ENCODE data around the gene RUVBL1.
A peak's percentile ranks its signal among the peaks of the same experiment; 100 is the strongest.

Gene RUVBL1

GRCh38 chr3:128131897-128132646 is 8.5 kb upstream of the RUVBL1 start:
- no peak for DNase-seq

DNA sequence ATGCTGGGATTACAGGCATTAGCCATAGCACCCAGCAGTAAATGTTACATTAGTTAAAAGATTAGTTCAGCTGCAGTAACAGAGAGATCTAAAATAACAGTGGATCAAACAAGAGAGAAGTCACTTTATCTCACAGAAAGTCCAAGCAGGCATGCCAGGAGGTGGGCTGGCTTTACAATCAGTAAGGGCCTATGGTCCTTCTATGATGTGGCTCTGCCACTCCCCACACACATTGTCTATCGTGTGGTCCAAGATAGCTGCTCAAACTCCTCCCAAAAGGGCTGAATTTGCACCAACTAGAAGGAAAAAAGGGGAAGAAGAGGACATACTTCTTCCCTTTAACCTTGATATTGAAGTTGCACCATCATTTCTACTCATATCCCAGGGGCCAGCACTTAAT is 4.6 kb upstream of the RUVBL1 start:
- DNase-seq, result no peak

- DNase-seq, result no peak
Observed at GRCh38 chr3:128127236-128127635, 3.6 kb upstream of the RUVBL1 start.

DNA sequence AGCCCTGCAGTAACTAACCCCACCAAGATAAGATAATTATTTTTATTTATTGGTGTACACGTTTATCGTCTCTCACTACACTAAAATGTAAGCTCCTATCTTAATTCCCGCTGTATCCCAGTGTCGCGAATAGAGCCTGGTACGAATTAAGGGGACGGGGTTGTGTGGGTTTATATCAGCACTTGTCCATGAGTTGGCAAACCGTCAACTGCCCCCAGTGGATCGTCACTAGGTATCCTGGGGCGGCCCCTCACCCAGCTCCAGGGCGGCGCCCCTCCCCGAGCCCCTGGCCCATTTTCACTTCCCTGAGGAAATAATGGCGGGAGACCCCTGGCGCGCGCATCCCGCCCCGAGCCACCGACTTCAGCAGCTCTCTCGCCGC is 465 bp downstream of the RUVBL1 start:
- DNase-seq, result peak in 1 of 4 experiments; percentile 31

GRCh38 chr3:128122013-128122412 is 1.6 kb downstream of the RUVBL1 start:
- DNase-seq, result no peak

DNA sequence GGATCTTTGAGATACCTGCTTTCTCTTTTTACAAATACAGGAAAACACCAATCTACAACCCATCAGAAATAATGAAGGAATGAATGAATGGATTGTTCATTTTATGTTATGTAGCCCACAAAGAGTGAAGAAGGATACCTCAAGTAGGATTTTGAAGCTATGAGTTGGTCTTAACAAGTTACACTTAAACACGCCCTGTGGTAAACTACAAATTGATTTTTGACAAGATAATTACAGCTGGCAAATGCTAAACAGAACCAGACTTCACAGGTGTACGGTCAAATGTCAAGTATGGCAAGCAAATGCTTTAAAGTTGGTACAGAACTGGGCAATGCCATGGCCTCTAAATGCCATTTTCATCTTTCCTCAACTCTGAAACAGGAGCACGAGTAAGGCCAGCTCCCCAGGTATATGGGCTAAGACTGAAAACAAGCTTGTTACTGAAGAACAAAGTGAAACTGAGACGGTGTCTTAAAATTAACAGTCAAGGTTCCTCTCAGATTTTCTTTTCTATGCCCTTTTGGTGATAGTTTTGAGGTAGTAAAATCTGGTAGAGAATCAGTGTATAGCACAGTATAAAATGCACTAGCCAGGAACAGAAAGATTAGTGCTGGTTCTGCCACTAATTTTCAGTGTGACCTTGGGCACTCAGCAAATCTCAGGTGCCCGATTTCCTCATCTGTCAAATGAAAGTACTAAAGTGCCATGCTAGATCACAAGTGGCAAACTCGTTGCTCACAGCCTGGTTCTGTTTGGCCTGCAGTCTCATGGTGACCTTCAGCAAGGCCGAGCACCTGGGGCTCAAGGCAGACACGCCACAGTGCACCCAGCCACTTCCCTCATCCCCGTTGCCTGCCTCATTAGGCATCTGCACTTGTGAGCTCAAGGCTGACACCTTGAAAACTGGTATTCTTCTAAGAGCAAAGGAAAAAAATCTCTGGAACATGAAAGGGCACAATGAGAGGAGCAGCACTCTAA is 9.5 kb downstream of the RUVBL1 start:
- no peak for DNase-seq

GRCh38 chr3:128112357-128112968 is 11.1 kb downstream of the RUVBL1 start:
- no peak for DNase-seq

DNA sequence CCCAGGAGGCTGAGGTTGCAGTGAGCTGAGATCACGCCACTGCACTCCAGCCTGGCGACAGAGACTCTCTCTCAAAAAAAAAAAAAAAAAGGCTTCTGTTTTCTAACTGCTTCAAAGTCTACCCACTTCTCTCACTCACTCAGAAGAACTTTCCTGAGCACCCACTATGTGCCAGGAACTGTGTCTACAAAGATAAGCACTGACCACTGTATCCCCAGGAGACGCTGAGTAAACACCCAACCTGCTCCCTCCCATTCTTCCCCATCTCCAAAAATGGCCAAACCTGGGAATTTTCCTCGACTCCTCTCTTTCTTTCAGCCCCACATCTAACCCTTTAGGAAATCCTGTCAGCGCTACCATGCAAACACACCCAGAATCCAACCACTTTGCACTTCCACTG is 12.5 kb downstream of the RUVBL1 start:
- DNase-seq, result no peak

- no peak for DNase-seq
Observed at GRCh38 chr3:128107834-128108233, 15.8 kb downstream of the RUVBL1 start.

GRCh38 chr3:128103136-128103676 is 20.4 kb downstream of the RUVBL1 start:
- DNase-seq, result no peak

- DNase-seq, result no peak
Observed at GRCh38 chr3:128100638-128101037, 23.0 kb downstream of the RUVBL1 start.

- no peak for DNase-seq
Observed at GRCh38 chr3:128100161-128100560, 23.5 kb downstream of the RUVBL1 start.

DNA sequence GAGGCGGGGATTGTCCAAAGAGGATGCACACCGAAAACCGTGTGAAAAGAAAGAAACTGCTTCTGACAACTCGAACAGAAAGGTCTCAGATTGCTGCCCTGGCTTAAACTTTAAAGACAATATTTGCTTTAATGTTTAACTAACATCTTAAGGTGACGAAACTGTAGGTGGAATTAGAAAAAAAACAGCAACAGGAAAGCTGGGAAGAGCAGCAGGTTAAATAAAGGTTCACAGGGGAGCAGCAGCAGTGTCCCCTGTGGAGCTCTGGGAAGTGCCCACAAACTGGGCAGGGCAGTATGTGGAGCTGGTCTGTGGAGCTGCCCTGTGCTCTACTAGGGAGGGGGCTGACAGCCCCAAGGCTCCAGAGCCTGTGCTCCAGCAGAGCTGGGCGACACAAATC is 25.4 kb downstream of the RUVBL1 start:
- DNase-seq, result no peak

GRCh38 chr3:128095222-128095703 is 28.3 kb downstream of the RUVBL1 start:
- DNase-seq, result peak in 3 of 4 experiments; percentile 36 to 69 (median 66)

DNA sequence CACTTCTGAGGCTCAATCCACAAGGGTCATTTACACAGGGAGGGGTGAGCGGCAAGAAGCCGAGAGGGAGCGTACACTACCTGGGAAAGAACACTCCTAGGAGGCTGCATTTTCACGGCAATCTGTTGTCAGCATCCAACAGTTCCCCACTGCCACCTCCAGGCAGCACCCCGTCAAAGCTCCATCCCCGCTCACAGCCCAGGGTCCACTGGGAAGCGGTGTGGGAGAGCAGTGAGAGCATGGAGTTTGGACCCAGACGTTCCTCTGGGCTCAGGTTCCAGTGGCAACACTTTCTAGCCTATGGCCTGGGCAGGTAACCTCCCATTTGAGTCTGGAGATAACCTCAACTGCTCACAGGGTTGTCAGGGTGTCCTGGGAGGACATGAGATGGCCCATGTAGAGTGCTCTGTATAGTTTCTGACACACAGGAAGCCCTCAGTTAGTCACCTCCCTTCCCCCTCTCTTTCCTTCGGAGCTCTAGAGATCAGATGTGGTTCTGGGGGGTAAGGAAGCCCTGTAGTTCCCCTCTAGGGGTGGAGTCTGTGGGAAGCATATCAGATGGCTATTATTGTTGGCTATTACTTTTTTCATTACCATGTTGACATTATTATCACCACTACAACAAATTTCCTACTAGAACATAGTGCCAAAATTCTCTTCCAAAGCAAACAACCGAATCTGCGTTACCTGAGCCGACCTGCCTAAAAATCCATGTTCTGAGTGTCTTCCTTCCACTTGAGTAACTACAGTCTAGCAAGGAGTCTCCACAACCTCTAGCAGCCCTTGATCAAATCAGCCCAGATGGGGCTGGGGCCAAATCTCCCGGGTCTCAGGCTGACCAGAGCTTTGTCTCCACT is 29.1 kb downstream of the RUVBL1 start:
- DNase-seq, result no peak

DNA sequence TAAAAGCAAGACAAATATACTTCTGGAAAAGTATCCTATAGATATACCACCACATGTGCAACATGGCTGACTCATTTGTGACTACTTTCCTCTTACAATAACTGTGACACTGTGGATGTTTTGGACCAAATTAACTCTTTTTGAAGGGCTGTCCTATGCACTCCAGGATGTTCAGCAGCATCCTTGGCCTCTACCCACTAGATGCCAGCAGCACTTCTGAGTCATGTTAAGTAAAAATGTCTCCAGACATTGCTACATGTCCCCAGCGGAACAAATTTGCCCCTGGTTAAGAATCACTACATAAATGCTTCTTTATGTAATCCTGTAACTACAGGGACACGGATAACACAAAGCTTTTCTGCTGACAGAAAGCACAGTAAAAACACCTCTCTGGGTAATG is 32.0 kb downstream of the RUVBL1 start:
- no peak for DNase-seq

DNA sequence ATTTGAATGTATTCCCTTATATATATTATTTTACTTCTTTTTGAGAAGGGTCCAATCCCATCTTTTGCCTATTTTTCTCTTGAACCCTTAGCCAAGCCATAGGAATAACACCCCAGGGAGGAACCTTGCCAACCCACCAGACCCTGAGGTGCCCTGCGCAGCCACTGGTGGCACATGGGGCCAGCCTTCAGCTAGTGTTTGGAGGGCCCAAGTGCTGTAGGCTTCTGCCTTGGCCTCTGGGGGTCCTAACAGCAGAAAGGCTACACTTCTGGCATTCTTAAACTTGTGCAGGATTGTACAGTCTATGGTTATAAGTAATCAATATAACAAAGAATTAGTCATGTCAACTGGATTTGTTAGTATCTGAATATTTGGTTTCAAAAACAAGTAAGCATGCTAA is 34.5 kb downstream of the RUVBL1 start:
- no peak for DNase-seq

GRCh38 chr3:128084675-128085021 is 39.0 kb downstream of the RUVBL1 start:
- DNase-seq, result no peak

GRCh38 chr3:128083980-128084674 is 39.5 kb downstream of the RUVBL1 start:
- DNase-seq, result no peak

GRCh38 chr3:128083396-128083795 is 40.2 kb downstream of the RUVBL1 start:
- no peak for DNase-seq

DNA sequence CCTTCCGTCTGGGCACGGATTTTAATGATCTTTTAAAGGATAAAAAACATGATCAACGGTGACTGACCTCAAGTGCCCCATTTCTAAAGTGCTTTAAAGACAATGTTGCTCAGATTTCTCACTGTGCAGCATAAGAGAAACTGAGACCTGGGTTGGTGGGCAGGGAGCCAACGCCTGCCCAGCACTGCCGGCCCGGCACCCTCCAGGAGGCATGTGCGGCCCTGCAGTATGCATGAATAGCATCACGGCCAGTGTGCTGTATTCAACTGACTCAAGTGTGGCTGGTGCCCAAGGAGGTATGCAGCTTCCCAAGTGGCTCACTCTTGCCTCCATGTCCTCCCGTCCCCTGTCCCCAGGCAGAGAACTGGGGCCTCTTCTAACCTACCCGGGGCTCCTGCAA is 41.1 kb downstream of the RUVBL1 start:
- no peak for DNase-seq

DNA sequence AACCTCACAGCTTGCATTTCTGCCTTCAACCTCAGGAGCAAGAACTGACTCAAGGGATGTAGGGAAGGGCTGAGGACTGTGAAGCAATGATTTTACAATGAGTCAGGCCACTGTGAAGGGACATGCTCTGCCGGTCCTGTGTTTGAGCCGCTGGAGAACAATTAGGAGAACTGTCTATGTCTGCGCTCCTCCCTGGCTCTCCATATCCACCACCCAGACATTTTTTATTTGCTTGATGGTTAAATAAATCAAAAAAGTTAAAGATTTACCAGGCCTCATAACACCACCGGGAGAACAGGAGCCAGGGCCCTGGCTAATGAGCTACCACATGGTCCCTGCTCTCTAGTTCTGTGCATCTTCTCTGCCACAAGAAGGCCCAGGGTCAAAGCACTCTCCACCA is 41.8 kb downstream of the RUVBL1 start:
- DNase-seq, result no peak
